Stimulated activated CD8-positive, alpha-beta memory T cell treated with anti-CD3 and anti-CD28 coated beads, Interleukin-7, amount 100 ng/mL, for 4 hours (primary cell): Measurements from ENCODE around the gene NOC4L.
"Not testable (repeated sequence)": the region's sequence is repeated elsewhere in the genome, so short reads cannot be mapped to it uniquely, and the experiment has no call there.

Experiments
- DNase-seq, 2 donors: peaks; one replicate each; pipeline ENCODE4 v3.0.0-alpha.2; 2020; ENCODE audit warnings: low read depth in 2 of 2

The NOC4L gene

GRCh38 chr12:132182206-132182710, 38.0 kb downstream of the NOC4L start:
- no peak for DNase-seq

GRCh38 chr12:132182711-132183365, 38.6 kb downstream of the NOC4L start:
- DNase-seq = no peak

- DNase-seq = no peak
These were observed 41.4 kb downstream of the NOC4L start for GRCh38 chr12:132185705-132186104.

GRCh38 chr12:132186208-132186856, 42.1 kb downstream of the NOC4L start:
- DNase-seq = no peak

- no peak for DNase-seq
These were observed 42.8 kb downstream of the NOC4L start for GRCh38 chr12:132186857-132187620.

- DNase-seq = no peak
These were observed 43.6 kb downstream of the NOC4L start for GRCh38 chr12:132187646-132188450.

GRCh38 chr12:132188451-132188901, 44.2 kb downstream of the NOC4L start:
- no peak for DNase-seq

GRCh38 chr12:132188916-132189325, 44.7 kb downstream of the NOC4L start:
- no peak for DNase-seq

GRCh38 chr12:132189378-132190011, 45.2 kb downstream of the NOC4L start:
- peak; percentile 85 to 93 for DNase-seq

- no peak for DNase-seq
These were observed 45.9 kb downstream of the NOC4L start for GRCh38 chr12:132190012-132190755.

GRCh38 chr12:132190834-132191500, 46.7 kb downstream of the NOC4L start:
- DNase-seq = no peak

- no peak for DNase-seq
These were observed 47.7 kb downstream of the NOC4L start for GRCh38 chr12:132191715-132192553.

- no peak for DNase-seq
These were observed 49.8 kb downstream of the NOC4L start for GRCh38 chr12:132194056-132194455.

GRCh38 chr12:132194556-132194955, 50.3 kb downstream of the NOC4L start:
- DNase-seq = no peak

GRCh38 chr12:132195242-132195641, 51.0 kb downstream of the NOC4L start:
- not testable (repeated sequence) for DNase-seq

GRCh38 chr12:132196038-132196872, 52.0 kb downstream of the NOC4L start:
- no peak for DNase-seq

- no peak for DNase-seq
These were observed 52.7 kb downstream of the NOC4L start for GRCh38 chr12:132196873-132197390.
